HG02623 (cell line): Measurements from ENCODE around the gene CEP68.

Experiments used
- ATAC-seq: cut with Tn5 transposase; IDR thresholded peaks from one replicate; pipeline ENCODE4 v1.9.1; 2021; ENCODE audit warnings: moderate library complexity; ENCODE audit not compliant: unreplicated experiment

The CEP68 gene

DNA sequence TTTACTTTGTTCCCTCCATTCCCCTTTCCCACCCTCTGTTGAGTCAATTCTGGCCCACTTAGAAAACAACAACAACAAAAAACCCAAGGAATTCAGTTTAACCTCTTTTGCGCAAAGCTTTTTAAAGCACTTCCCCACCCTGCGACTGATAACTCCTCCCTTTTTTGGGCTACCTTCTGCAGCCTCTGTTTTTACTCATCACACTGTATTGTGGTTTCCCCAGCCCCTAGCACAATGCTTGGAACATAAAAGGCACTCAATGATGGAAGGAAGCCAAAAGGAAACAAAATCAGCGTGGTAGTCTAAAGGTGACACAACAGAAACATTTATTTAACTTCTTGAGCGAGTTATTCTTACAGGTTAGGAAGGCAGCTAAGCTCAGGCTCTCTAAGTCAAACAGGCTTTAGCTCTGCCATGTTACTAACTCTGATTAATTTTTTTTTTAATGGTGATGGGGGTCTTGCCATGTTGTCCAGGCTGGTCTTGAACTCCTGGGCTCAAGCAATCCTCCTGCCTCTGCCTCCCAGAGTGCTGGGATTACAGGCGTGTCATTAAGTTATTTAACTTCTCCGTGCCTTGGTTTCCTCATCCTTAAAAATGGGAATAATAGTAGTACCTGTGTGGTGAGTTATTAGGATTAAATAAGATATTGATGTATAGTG lies 1.3 kb downstream of the CEP68 start:
- ATAC-seq: no peak

DNA sequence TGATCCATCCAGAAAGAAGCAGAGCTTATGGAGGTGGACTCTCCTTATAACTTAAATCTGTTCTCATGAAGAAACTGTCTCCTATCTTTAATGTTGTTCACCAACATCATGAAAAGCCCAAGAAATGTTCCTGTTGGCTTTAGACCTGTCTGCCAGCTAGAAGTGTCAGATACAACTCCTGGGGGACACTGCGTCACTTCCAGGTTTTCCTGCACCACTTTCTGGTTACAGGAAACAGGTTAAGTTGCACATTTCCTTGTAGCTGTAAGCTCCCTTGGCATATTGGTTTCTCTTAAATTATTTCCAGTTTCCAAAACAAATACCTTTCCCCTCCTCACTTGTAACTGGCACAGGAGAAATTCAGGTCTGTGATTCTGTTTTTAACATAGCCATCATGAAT lies 2.9 kb downstream of the CEP68 start:
- no peak for ATAC-seq

DNA sequence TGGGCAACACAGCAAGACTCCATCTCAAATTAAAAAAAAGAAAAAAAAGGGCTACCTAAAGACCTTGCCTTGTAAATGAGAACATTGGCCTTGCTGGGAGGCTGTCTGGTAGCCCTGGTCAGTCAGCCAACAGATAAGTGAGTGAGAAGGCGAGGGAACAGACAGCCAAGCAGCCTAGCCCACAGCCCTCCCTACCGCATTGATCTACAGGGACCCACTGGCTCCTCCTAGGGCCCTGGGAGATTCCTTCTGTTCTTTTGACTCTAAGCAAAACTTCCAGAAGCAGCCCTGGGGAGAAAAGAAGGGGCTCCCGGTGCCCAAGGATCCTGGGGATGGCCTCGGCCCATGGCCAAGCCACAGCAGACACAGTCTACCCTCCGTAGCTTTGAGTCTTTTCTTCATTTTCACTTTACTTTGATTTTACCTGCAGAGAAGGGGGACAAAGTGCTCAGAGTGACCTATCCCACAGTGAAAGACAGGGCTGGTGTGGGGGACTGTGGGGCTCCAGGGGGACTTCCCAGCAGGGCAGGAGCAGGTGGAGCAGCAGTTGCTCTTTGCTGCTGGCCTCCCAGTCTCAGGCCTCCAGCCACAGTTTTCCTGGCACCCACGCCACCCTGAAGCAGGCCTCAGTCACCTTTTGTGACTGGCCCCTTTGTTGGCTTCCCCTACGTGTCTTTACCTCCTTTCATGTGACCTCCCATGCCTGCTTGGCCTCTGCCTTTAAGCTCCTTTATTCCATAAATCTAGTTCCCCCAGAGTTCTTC lies 5.1 kb downstream of the CEP68 start:
- ATAC-seq: no peak

DNA sequence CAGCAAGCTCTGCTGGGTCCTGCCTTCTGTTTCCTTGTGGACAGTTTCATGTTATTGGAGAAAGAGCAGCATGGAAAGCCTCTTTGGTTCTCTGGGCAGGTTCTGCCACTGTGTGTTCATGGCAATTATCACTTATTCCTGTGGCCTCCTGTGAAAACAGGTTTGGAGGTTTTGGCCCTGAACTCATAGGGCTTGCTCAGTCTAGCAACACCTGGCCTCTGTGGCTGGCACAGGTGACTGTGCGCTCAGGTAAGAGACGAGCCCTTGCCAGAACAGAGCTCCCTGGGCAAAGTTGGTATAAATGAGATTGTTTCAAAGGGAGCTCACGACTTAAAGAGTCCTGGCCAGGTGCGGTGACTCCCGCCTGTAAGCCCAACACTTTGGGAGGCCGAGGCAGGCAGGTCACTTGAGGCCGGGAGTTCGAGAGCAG lies 5.7 kb downstream of the CEP68 start:
- no peak for ATAC-seq

DNA sequence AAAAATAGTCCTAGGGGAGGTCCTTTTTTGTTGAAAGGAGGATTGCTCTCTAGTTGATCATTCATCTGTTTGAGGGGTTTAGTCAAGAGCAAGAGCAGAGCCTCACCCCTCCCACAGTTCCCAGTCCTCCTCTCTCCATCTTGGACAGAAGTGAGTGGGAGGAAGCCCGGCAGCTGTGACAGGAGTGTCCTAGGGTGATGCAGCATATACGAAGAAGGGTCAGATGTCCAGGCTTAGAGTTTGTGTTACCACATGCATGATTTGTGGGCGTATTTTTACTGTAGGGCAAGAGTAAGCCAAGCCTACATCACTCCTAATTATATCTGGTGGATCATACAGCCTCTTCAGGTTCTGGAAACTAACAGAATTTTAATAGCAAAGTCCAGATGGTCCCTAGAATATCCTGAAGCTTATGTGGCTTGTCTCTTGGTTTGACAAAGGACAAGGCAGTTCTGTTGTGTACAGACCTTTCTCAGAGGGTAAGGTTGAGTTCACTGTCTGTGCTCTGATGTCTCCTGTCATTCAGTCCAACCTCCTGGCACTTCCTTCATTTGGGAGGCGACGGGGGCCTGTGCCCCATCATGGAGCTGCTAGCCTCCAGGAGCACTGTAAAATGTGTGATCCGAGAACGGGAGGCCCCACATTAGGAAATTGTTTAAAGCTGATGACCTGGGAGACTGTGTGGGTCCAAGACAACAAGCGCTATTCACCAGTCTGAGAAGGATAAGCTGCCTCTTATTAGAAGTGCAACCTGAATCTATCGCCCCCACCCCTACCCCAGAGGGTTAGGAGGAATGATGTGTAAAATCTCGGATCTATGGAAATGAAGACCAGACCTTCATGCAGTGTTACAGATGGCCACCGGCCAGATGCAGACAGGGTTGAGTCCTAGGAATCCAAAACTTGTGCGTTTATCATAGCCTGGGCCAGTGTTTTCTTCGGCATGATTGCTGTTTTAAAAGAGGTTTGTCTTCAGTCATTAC lies 6.9 kb downstream of the CEP68 start:
- no peak for ATAC-seq

DNA sequence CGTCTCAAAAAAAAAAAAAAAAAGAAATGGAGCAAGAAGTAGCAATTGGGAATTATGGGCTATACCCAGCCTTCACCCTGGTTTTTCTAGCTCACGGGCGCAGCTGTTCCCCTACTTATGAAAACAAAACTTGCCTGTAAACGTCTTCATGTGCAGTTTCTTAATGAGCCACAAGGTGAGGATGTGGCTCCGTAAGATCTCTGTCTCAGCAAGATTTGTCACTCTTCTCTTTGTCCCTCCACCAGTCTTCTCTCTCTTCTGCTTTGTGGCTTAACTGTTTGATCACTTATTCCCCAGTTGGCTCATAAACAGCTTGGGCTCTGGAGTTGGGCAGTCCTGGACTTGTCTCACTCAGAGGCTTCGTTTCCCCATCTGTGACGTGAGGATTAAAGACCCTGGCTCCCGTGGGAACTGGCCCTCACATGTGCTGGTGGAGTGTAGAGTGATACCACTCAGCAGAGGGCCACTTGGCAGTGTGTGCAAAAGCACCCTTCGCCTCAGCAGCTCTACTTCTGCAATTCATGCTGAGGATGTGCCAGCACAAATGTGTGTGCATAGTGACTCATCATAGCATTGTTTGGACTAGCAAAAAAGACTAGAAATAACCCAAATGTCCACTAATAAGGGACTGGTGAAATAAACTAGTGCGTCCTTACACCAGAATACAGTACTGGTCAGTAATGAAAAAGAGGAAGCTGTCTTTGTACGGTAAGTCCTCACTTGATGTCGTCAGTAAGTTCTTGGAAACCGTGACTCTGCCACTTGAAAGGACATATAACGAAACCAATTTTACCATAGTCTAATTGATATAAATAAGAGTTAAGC lies 8.7 kb downstream of the CEP68 start:
- peak; percentile 83 for ATAC-seq

GRCh38 chr2:65067806-65068553 lies 11.8 kb downstream of the CEP68 start:
- no peak for ATAC-seq

DNA sequence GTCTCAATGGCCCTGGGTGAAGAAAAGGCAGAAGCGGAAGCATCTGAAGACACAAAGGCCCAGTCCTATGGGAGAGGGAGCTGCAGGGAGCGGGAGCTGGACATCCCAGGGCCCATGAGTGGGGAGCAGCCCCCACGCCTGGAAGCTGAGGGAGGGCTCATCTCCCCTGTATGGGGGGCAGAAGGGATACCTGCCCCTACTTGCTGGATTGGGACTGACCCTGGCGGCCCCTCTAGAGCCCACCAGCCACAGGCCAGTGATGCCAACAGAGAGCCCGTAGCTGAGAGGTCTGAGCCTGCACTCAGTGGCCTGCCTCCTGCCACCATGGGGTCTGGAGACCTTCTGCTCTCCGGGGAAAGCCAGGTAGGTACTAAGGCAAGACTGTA lies 13.2 kb downstream of the CEP68 start:
- ATAC-seq: no peak

DNA sequence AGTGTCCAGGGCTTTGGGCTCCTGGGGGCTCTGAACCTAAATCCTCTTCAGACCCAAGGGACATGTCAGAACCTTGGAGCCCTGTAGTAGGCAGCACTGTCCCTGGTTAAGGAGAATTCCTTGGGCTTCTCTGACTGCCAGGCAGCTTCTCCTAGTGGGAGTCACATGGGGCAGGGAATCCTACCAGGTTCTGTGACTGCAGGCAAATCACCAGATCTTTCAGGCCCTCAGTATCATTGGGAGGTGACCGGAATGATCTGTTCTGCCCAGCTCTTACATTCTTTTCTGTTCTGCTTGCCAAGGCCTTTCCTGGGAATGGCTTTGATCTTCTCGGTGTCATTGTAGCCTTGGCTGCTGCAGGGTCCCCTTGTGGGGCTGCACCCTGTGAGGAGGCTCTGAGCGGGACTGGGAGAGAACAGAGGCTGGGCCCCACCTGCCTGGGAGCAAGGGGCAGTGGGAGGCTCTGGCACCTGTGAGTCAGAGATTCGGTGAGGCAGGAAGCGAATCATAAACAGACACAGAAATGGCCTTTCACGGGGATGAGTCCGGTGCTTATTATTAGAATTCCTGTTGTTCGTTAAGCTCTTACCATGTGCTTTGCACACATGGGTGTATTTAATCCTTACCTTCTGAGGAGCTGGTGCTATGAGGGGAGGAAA lies 14.1 kb downstream of the CEP68 start:
- no peak for ATAC-seq

GRCh38 chr2:65070856-65071255 lies 14.6 kb downstream of the CEP68 start:
- ATAC-seq: no peak

DNA sequence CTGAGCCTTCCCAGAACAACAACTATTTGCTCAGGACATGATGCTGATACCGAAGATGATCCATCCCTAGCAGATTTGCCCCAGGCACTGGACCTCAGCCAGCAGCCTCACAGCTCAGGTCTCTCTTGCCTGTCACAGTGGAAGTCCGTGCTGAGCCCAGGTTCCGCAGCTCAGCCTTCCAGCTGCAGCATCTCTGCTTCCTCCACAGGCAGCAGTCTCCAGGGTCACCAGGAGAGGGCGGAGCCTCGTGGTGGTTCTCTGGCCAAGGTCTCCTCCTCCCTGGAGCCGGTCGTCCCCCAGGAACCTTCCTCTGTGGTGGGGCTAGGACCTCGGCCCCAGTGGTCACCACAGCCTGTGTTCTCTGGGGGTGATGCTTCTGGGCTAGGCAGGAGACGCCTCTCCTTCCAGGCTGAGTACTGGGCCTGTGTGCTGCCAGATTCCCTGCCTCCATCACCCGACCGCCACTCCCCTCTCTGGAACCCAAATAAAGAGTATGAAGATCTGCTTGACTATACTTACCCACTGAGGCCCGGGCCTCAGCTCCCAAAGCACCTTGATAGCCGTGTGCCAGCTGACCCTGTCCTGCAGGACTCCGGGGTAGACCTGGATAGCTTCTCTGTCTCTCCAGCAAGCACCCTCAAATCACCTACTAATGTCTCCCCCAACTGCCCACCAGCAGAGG lies 15.4 kb downstream of the CEP68 start:
- ATAC-seq: no peak

DNA sequence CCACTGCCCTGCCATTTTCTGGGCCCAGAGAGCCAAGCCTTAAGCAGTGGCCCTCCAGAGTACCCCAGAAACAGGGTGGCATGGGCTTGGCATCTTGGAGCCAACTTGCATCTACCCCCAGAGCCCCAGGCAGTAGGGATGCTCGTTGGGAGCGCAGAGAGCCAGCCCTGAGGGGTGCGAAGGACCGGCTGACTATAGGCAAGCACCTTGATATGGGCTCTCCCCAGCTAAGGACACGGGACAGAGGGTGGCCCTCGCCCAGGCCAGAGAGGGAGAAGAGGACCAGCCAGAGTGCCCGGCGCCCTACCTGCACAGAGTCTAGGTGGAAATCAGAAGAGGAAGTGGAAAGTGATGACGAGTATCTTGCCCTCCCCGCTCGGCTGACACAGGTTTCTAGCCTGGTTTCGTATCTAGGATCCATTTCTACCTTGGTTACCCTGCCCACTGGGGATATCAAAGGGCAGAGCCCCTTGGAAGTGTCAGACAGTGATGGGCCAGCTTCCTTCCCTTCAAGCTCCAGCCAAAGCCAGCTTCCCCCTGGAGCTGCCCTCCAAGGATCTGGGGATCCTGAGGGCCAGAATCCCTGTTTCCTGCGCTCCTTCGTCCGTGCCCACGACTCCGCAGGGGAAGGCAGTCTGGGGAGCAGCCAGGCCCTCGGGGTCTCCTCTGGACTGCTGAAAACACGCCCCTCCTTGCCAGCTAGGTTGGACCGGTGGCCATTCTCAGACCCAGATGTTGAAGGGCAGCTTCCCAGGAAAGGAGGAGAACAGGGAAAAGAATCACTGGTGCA lies 16.2 kb downstream of the CEP68 start:
- ATAC-seq: no peak

DNA sequence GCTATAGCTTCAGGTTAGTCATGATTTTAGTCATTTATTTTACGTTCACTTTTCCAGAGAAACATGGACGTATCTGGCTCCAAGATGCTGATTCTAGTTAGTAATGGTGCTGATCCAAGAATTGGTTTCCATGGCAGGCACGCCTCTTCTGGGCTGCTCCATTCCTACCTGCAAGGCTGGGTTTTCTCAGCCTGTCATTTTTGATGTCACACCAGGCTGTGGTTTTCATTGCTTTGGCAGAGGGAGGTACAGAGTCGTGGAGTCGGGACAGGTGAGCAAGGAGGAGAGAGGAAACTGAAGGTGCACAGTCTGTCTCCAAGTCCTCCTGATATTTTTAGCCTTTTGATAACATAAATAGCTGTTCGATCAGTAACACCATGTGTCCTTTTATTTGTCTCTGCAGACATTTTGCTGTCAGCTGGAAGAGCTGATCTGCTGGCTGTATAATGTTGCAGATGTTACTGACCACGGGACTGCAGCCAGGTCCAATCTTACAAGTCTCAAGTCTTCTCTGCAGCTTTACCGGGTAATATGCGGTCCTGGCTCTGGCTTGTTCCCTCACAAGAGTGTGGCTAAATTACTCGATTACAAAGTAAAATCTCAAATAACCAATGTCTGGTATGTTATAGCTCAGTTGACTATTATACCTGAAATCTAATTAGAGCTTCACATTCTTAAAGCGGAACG lies 17.8 kb downstream of the CEP68 start:
- no peak for ATAC-seq

DNA sequence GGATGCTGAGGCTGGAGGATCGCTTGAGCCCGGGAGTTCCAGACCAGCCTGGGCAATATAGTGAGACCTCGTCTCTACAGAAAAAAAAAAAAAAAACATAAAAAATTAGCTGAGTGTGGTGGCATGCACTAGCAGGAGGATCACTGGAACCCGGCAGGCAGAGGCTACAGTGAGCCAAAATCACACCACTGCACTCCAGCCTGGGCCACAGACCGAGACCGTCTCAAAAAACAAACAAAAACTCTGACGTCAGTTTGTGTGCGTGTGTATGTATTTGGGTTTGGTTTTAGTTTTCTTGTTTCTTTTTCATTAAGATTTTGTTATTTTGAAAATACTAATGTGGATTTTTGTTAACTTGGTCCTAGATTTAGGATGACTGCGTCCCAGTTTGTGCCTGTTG lies 19.0 kb downstream of the CEP68 start:
- no peak for ATAC-seq

GRCh38 chr2:65075605-65076344 lies 19.6 kb downstream of the CEP68 start:
- no peak for ATAC-seq

DNA sequence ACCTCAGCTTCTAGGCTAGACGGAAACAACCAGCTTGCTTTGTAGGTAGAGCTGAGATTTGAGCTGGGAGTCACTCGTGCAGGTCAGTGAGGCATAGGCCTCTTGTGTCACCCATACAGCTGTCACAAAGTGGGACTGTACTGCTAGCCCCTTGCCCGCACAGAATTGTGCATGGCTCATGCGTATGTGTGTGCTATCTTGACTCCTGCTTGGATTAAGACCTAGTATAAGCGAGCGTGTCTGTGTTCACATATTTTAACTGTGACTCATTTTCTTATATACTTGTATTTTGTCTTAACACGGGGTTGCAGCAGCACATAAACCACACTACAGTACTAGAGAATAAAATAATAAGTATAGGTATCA lies 20.1 kb downstream of the CEP68 start:
- no peak for ATAC-seq

DNA sequence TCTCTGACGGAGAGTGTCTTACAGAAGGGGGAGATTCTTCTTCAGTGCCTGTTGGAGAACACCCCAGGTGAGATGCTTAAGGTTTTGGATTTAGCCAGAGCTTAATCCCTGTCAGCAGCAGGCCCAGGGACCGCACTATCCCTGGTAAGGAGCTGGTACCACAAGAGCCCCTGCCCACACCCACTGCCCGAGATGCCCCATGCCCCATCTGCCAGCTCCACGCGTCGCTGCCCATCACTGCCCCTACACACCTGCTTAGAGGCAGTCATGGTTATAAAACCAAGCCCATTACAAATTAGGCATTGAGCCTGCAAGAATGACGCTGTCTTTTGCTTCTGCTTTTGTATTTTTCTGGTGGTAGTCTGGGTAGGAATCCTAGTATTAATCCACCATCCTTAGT lies 21.7 kb downstream of the CEP68 start:
- no peak for ATAC-seq
